ENCODE data around the gene CHST8. TPM values are rescaled to one million over a fixed set of nuclear protein-coding genes. Genes with fewer than 3 reads are reported as not detected.

Gene CHST8
- total RNA-seq, 1 donor from 2014 or later: not detected

DNA sequence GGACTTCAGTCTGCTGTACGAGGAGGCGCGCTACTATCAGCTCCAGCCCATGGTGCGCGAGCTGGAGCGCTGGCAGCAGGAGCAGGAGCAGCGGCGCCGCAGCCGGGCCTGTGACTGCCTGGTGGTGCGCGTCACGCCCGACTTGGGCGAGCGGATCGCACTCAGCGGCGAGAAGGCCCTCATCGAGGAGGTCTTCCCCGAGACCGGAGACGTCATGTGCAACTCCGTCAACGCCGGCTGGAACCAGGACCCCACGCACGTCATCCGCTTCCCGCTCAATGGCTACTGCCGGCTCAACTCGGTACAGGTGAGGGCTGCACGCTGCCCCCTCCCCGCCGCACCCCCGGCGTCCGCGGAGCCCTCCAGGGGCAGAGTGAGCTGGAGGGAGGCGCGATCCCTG is 189.5 kb downstream of the CHST8 start:
- intact Hi-C loops (cut with DNase I): no loop called here
- DNase-seq (ENCODE audit: low spot score in 2 of 2): no peak
- no peak overlapping the region for H3K4me3 ChIP-seq
- H3K9me3 ChIP-seq: no peaks in the 10 kb centered on the region
- no peaks in the 10 kb centered on the region for H3K27me3 ChIP-seq
- peaks cover 45 to 48% of the 10 kb centered on the region in 2 donors for H3K36me3 ChIP-seq
- TF ChIP-seq, protein P1, sequence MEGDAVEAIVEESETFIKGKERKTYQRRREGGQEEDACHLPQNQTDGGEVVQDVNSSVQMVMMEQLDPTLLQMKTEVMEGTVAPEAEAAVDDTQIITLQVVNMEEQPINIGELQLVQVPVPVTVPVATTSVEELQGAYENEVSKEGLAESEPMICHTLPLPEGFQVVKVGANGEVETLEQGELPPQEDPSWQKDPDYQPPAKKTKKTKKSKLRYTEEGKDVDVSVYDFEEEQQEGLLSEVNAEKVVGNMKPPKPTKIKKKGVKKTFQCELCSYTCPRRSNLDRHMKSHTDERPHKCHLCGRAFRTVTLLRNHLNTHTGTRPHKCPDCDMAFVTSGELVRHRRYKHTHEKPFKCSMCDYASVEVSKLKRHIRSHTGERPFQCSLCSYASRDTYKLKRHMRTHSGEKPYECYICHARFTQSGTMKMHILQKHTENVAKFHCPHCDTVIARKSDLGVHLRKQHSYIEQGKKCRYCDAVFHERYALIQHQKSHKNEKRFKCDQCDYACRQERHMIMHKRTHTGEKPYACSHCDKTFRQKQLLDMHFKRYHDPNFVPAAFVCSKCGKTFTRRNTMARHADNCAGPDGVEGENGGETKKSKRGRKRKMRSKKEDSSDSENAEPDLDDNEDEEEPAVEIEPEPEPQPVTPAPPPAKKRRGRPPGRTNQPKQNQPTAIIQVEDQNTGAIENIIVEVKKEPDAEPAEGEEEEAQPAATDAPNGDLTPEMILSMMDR (IDR thresholded peaks at IDR 0.05): no peak
- H3K4me1 ChIP-seq: no peaks in the 10 kb centered on the region
- no peak overlapping the region for H3K27ac ChIP-seq

DNA sequence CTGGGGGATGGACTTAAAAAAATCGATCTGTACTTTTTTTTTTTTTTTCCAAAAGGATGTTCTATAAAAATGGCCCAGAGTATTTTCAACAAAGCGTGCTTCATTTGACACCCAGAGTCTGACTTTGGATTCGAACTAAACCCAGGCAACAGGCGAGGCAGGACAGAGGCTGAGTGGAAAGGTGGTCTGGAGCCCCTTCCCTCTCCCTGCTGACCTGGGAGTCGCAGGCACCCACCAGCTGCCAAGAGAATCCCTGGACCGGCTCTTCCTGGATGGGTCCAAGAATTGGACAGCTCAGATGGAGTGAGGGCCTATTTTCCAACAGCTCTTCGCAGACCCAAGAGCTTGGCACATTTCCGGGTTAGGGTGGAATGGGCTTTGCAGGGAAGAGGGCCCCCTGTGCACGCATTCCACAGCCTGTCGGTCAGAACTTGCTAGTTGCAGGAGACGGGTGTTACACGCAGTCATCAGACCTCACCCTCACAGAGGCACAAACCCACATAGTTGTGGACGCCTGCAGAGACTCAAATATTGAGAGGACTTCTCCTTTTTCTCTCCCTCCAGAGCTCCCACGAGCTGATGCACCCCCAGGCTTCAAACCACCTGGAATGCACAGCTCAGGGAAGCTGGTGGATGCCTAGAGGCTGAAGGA is 190.1 kb downstream of the CHST8 start:
- intact Hi-C loops (cut with DNase I): no loop called here
- no peak for DNase-seq (ENCODE audit: low spot score in 2 of 2)

DNA sequence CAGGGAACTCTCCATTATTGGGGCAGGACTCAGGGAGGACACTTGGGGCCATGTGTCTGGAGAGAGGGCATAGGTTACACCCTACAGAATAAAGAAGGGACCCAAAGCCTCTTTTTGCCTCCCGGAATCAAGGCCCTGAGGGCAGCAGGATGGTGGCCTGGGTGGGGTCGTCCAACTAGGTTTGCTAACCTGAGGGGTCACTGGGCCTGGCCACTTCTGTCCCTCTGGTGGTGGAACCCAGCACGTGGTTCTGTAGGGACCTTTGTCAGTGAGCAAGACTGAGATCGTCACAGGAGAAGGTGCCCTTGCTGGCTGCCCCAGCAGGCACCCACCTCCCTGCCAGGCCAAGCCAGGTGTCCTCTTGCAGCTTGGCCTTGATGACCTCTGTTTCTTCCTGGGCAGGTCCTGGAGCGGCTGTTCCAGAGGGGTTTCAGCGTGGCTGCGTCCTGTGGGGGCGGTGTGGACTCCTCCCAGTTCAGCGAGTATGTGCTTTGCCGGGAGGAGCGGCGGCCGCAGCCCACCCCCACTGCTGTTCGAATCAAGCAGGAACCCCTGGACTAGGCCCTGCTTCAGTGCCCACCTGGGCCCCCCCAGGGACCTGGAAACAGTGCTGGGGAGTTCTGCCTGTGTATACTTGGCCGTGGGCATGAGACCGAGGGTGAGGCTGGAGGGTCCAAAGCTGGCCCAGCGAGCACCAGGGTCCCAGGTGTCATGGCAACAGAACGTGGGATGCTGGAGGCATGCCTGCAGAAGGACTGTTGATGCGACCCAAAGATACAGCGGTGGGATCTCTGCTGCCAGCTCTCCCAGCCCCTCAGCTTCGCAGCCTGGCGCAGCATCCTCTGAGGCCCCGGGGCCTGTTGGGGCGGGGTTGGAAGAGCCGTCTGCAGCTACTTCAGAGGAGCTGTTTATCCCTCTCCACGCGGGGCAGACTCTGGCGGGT is 190.9 kb downstream of the CHST8 start:
- Histone ChIP-seq H3K4me1 (no peaks in the 10 kb centered on the region), H3K4me3 (no peak overlapping the region), H3K36me3 (peaks cover 32 to 39% of the 10 kb centered on the region in 2 donors), H3K9me3 (no peaks in the 10 kb centered on the region), H3K27ac (no peak overlapping the region), H3K27me3 (no peaks in the 10 kb centered on the region)
- TF ChIP-seq, protein P1 (IDR thresholded peaks at IDR 0.05): no peak
- no peak for DNase-seq (ENCODE audit: low spot score in 2 of 2)
- intact Hi-C loops (cut with DNase I): no loop called here

More for the DNA sequence above, 190.1 kb downstream of the CHST8 start:
- Histone ChIP-seq H3K27me3 (no peaks in the 10 kb centered on the region), H3K4me3 (no peak overlapping the region), H3K4me1 (no peaks in the 10 kb centered on the region), H3K9me3 (no peaks in the 10 kb centered on the region), H3K36me3 (peaks cover 40 to 46% of the 10 kb centered on the region in 2 donors), H3K27ac (no peak overlapping the region)
- TF ChIP-seq, protein P1 (IDR thresholded peaks at IDR 0.05): no peak

DNA sequence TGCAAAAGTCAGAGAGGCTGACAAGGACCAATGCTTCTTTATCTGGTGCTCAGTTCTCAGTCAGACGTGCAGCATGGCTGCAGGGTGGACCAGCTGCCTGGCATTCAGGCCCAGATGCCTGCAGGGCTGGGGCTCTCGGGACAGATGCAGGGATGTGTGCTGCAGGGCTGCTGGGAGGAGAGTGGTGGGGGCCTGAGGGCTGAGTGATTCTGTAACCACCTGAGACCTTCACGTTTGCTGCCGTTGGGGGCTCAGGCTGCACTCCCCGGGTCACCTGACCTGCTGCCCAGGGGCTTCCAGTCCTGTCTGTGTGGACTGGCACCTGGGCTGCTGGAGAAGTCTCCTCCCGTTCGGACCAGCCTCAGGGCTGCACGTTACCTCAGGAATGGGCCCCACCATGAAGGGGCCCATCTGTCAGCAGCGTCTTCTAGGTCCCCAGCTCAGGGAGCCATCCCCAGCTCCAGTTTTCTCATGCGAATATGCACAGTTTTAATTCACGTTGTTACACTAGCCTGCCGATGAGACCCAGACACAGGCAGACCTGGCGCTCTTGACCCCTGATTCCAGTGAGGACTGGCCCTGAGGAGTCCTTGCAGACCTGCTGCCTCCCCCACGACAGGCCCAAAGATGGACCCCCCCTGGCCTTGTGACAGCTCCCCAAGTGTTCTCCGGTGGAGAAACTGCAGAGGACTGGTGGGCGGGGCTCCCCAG is 191.8 kb downstream of the CHST8 start:
- no peaks in the 10 kb centered on the region for H3K4me1 ChIP-seq
- peak in 1 of 2 donors; percentile 56 for DNase-seq (ENCODE audit: low spot score in 2 of 2)
- no peaks in the 10 kb centered on the region for H3K9me3 ChIP-seq
- intact Hi-C loops (cut with DNase I): no loop called here
- H3K27ac ChIP-seq: no peak overlapping the region
- TF ChIP-seq, protein P1 (IDR thresholded peaks at IDR 0.05): no peak
- H3K36me3 ChIP-seq: peaks cover 25 to 39% of the 10 kb centered on the region in 2 donors
- H3K4me3 ChIP-seq: no peak overlapping the region
- H3K27me3 ChIP-seq: no peaks in the 10 kb centered on the region
